LNCaP clone FGC (cell line): ENCODE results near the gene TMEM86B.

ENCODE experiments used
- DNase-seq: peaks from one replicate; pipeline ENCODE4 v3.0.0-alpha.2; 2011; ENCODE audit warnings: low read depth
- H3K4me3 ChIP-seq: 2 replicates; pipeline ENCODE4 v1.5.1; 2011; ENCODE audit warnings: mild to moderate bottlenecking, low read depth, low read length, control low read depth
- CTCF ChIP-seq: IDR thresholded peaks from 2 replicates; pipeline ENCODE4 v1.5.1; 2012; ENCODE audit warnings: mild to moderate bottlenecking; ENCODE audit not compliant: control insufficient read depth, insufficient read depth; ENCODE audit errors: extremely low read depth

Gene TMEM86B

GRCh38 chr19:55264531-55264930 is 36.0 kb upstream of the TMEM86B start:
- no peak overlapping the region for H3K4me3 ChIP-seq
- DNase-seq = no peak
- no peak for TF ChIP-seq CTCF

GRCh38 chr19:55262359-55262758 is 33.8 kb upstream of the TMEM86B start:
- H3K4me3 ChIP-seq = no peak overlapping the region
- TF ChIP-seq CTCF = no peak
- no peak for DNase-seq

- no peak for TF ChIP-seq CTCF
- no peak for DNase-seq
- no peak overlapping the region for H3K4me3 ChIP-seq
Observed at GRCh38 chr19:55261671-55262126, 33.1 kb upstream of the TMEM86B start.

DNA sequence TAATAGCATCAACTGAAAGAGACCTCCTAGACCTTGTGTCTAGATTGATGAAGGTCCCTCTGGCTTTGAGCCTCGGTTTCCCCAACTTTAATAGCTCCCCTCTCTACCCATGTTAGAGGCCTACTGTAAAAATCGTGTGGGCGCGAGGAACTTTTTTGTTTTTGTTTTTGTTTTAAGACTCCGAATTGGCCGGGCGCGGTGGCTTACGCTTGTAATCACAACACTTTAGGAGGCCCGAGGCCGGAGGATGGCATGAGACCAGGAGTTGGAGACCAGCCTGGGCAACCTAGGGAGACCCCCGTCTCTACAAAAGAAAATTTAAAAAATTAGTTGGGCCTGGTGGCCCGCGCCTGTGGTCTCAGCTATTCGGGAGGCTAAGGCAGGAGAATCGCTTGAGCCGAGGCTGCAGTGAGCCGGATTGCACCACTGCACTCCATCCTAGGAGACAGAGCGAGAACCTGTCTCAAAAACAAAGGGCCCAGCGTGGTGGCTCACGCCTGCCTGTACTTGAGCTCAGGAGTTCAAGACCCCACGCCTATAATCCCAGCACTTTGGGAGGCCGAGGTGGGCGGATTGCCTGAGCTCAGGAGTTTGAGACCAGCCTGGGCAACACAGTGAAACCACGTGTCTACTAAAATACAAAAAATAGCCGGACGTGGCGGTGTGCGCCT is 31.1 kb upstream of the TMEM86B start:
- no peak for TF ChIP-seq CTCF
- H3K4me3 ChIP-seq = peak overlapping the region; percentile 92
- DNase-seq = no peak

GRCh38 chr19:55258828-55259539 is 30.4 kb upstream of the TMEM86B start, which contains the start of gene PPP6R1:
TSS of gene PPP6R1 (minus strand) at chr19:55259017. CDS start at chr19:55247103, 11,914 bp downstream.
- no peak for TF ChIP-seq CTCF
- DNase-seq = peak; percentile 99
- H3K4me3 ChIP-seq = peak within 1 kb of the TSS; percentile 92

DNA sequence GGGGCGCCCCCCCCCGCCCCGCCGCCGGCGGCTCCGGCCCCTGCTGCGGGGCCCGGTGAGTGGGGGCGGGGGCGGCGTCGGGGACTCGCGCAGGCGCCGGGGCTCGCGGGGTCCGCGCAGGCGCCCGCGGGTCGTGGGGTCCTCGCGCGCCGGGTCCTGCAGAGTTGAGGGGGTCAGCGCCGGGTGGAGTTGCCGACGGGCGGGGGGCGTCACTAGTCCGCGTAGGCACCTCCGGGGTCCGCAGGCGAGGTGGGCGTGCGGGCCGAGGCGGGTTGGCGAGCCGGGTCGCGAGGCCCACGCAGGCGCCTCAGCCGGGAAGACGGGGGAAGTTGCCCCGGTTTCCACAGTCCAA is 29.9 kb upstream of the TMEM86B start:
- TF ChIP-seq CTCF = no peak
- no peak for DNase-seq

More for the DNA sequence above, 29.9 kb upstream of the TMEM86B start:
- H3K4me3 ChIP-seq = peak overlapping the region; percentile 92
